Hepatocyte (in vitro differentiated cells): Measurements from ENCODE around the gene VWA5A. TPM values are rescaled to one million over a fixed set of nuclear protein-coding genes. Genes with fewer than 3 reads are reported as not detected.
A peak's percentile ranks its signal among the peaks of the same experiment; 100 is the strongest.

Experiments used
- DNase-seq: peaks from one replicate; pipeline ENCODE4 v3.0.0-alpha.2; 2016; ENCODE audit warnings: low spot score
- H2AFZ ChIP-seq: fragments of 200-600 bp; sonication (generic); 2 replicates; pipeline ENCODE4 v1.6.0; 2016; ENCODE audit warnings: antibody characterized with exemption, mild to moderate bottlenecking
- H3K27ac ChIP-seq: fragments of 200-600 bp; sonication (generic); 2 replicates; pipeline ENCODE4 v1.5.1; 2016; ENCODE audit warnings: mild to moderate bottlenecking
- H3K27me3 ChIP-seq: fragments of 200-600 bp; sonication (generic); 2 replicates; pipeline ENCODE4 v1.6.1; 2016
- H3K36me3 ChIP-seq: fragments of 200-600 bp; sonication (generic); replicated peaks from 2 replicates; pipeline ENCODE4 v1.5.1; 2016; ENCODE audit warnings: low read depth; ENCODE audit not compliant: insufficient read depth
- H3K4me1 ChIP-seq: fragments of 200-600 bp; sonication (generic); 2 replicates; pipeline ENCODE4 v1.5.1; 2016; ENCODE audit warnings: mild to moderate bottlenecking, moderate library complexity; ENCODE audit not compliant: insufficient read depth
- H3K4me2 ChIP-seq: fragments of 200-600 bp; sonication (generic); 2 replicates; pipeline ENCODE4 v1.6.0; 2016
- H3K4me3 ChIP-seq: fragments of 200-600 bp; sonication (generic); 2 replicates; pipeline ENCODE4 v1.5.1; 2016; ENCODE audit warnings: mild to moderate bottlenecking
- H3K79me2 ChIP-seq: fragments of 200-600 bp; sonication (generic); 2 replicates; pipeline ENCODE4 v1.6.0; 2017; ENCODE audit warnings: mild to moderate bottlenecking
- H3K9me2 ChIP-seq: fragments of 200-600 bp; sonication (generic); replicated peaks from 2 replicates; pipeline ENCODE4 v1.6.0; 2017; ENCODE audit warnings: mild to moderate bottlenecking; ENCODE audit not compliant: insufficient read depth
- H3K9me3 ChIP-seq: fragments of 200-600 bp; sonication (generic); 2 replicates; pipeline ENCODE4 v1.5.1; 2016; ENCODE audit warnings: low read depth, mild to moderate bottlenecking
- H4K20me1 ChIP-seq: fragments of 200-600 bp; sonication (generic); 2 replicates; pipeline ENCODE4 v1.6.0; 2016; ENCODE audit warnings: mild to moderate bottlenecking; ENCODE audit not compliant: insufficient read depth, poor library complexity, severe bottlenecking
- CTCF ChIP-seq: fragments of 200-600 bp; sonication (generic); IDR thresholded peaks from 2 replicates; pipeline ENCODE4 v1.5.1; 2016; ENCODE audit warnings: antibody characterized with exemption, mild to moderate bottlenecking; ENCODE audit not compliant: poor library complexity
- EZH2 ChIP-seq: fragments of 200-600 bp; sonication (generic); IDR thresholded peaks from 2 replicates; pipeline ENCODE4 v1.6.1; 2016; ENCODE audit warnings: antibody characterized with exemption, mild to moderate bottlenecking, borderline replicate concordance
- EZH2phosphoT487 ChIP-seq: fragments of 200-600 bp; sonication (generic); IDR thresholded peaks from one replicate; pipeline ENCODE4 v1.6.1; 2018; ENCODE audit warnings: antibody characterized with exemption, mild to moderate bottlenecking, low read depth, moderate library complexity; ENCODE audit not compliant: unreplicated experiment, severe bottlenecking
- WGBS: methylation state at CpG from one replicate; pipeline ENCODE4 v1.1.6; 2016; ENCODE audit warnings: low lambda C conversion rate; ENCODE audit errors: missing lambda C conversion rate; 5-methylcytosine and 5-hydroxymethylcytosine counted together
- polyA plus RNA-seq: library from polyadenylated mRNA; unstranded; fragments of >200 nt; fragmentation: Nextera tagmentation; extraction: Ambion mirVana; gene quantifications from 2 replicates; pipeline ENCODE4 v1.2.1, GENCODE V29; 2016
- total RNA-seq: library from RNA; depleted of rRNA; stranded (reverse); fragments of >200 nt; gene quantifications from 2 replicates; pipeline ENCODE4 v1.2.3, GENCODE V29; 2014

The VWA5A gene
- total and polyA plus RNA-seq, 2 experiments from 2014 or later, result 21.6 to 26.3 TPM

- Histone ChIP-seq H3K4me1 (peaks cover 3% of the 10 kb centered on the region), H3K27me3 (no peaks in the 10 kb centered on the region), H3K27ac (no peak overlapping the region), H4K20me1 (no peaks in the 10 kb centered on the region), H3K9me2 (no peaks in the 10 kb centered on the region), H3K36me3 (no peaks in the 10 kb centered on the region), H2AFZ (no peak overlapping the region), H3K4me2 (no peak overlapping the region), H3K9me3 (no peaks in the 10 kb centered on the region), H3K4me3 (no peak overlapping the region), H3K79me2 (no peaks in the 10 kb centered on the region)
- TF ChIP-seq CTCF, result no peak
- no peak for TF ChIP-seq EZH2
- TF ChIP-seq EZH2phosphoT487, result no peak
- no peak for DNase-seq
- 60% methylated on average over 6 of the region's 6 CpGs for WGBS
These were observed 79.3 kb downstream of the VWA5A start for GRCh38 chr11:124194293-124195188.

GRCh38 chr11:124195189-124195734, 80.0 kb downstream of the VWA5A start:
- H3K36me3 ChIP-seq, result no peaks in the 10 kb centered on the region
- 25% methylated on average over 4 of the region's 4 CpGs for WGBS
- no peak overlapping the region for H2AFZ ChIP-seq
- no peaks in the 10 kb centered on the region for H3K9me2 ChIP-seq
- H4K20me1 ChIP-seq, result no peaks in the 10 kb centered on the region
- no peak overlapping the region for H3K4me2 ChIP-seq
- H3K79me2 ChIP-seq, result no peaks in the 10 kb centered on the region
- H3K27me3 ChIP-seq, result no peaks in the 10 kb centered on the region
- H3K9me3 ChIP-seq, result no peaks in the 10 kb centered on the region
- no peak overlapping the region for H3K4me3 ChIP-seq
- H3K27ac ChIP-seq, result no peak overlapping the region
- TF ChIP-seq EZH2phosphoT487 (no peak), CTCF (peak; percentile 53)
- no peaks in the 10 kb centered on the region for H3K4me1 ChIP-seq
- peak; percentile 74 for DNase-seq

Other genes starting within 250 kb of the VWA5A start
- not detected in 2 replicates for gene TMEM225, start 229.8 kb upstream of the VWA5A start, total RNA-seq
- gene TMEM225, start 229.8 kb upstream of the VWA5A start, polyA plus RNA-seq, result 0.13 TPM in 1 of 2 replicates, not detected in the other
- 0.90 and 1.1 TPM in 2 replicates for gene OR8D4, start 213.3 kb upstream of the VWA5A start, total RNA-seq
- 0.54 TPM in 1 of 2 replicates, not detected in the other for gene OR8D4, start 213.3 kb upstream of the VWA5A start, polyA plus RNA-seq
- gene OR4D5, start 175.8 kb upstream of the VWA5A start, total RNA-seq, result 0.32 and 0.77 TPM in 2 replicates
- not detected in 2 replicates for gene OR4D5, start 175.8 kb upstream of the VWA5A start, polyA plus RNA-seq
- not detected in 2 replicates for gene OR6T1, start 171.6 kb upstream of the VWA5A start, total RNA-seq
- gene OR6T1, start 171.6 kb upstream of the VWA5A start, polyA plus RNA-seq, result not detected in 2 replicates
- not detected in 2 replicates for gene OR10S1, start 137.7 kb upstream of the VWA5A start, total RNA-seq
- gene OR10S1, start 137.7 kb upstream of the VWA5A start, polyA plus RNA-seq, result not detected in 2 replicates
- gene OR10G6, start 120.3 kb upstream of the VWA5A start, total RNA-seq, result not detected in 2 replicates
- gene OR10G6, start 120.3 kb upstream of the VWA5A start, polyA plus RNA-seq, result not detected in 2 replicates
- gene OR10G4, start 102.5 kb upstream of the VWA5A start, total RNA-seq, result 0.17 and 0.64 TPM in 2 replicates
- gene OR10G4, start 102.5 kb upstream of the VWA5A start, polyA plus RNA-seq, result not detected in 2 replicates
- gene OR10G9, start 92.4 kb upstream of the VWA5A start, total RNA-seq, result not detected in 2 replicates
- not detected in 2 replicates for gene OR10G9, start 92.4 kb upstream of the VWA5A start, polyA plus RNA-seq
- 0.16 and 0.47 TPM in 2 replicates for gene OR10G8, start 88.7 kb upstream of the VWA5A start, total RNA-seq
- gene OR10G8, start 88.7 kb upstream of the VWA5A start, polyA plus RNA-seq, result not detected in 2 replicates
- gene OR10G7, start 74.1 kb upstream of the VWA5A start, total RNA-seq, result not detected in 2 replicates
- not detected in 2 replicates for gene OR10G7, start 74.1 kb upstream of the VWA5A start, polyA plus RNA-seq
- gene OR10D3, start 67.9 kb downstream of the VWA5A start, total RNA-seq, result 0.03 TPM in 1 of 2 replicates, not detected in the other
- gene OR10D3, start 67.9 kb downstream of the VWA5A start, polyA plus RNA-seq, result not detected in 2 replicates
- not detected in 2 replicates for gene OR8G1, start 125.6 kb downstream of the VWA5A start, total RNA-seq
- not detected in 2 replicates for gene OR8G1, start 125.6 kb downstream of the VWA5A start, polyA plus RNA-seq
- gene OR8G5, start 140.9 kb downstream of the VWA5A start, total RNA-seq, result not detected in 2 replicates
- not detected in 2 replicates for gene OR8G5, start 140.9 kb downstream of the VWA5A start, polyA plus RNA-seq
- not detected in 2 replicates for gene OR8D1, start 198.5 kb downstream of the VWA5A start, total RNA-seq
- gene OR8D1, start 198.5 kb downstream of the VWA5A start, polyA plus RNA-seq, result not detected in 2 replicates
- not detected in 2 replicates for gene OR8D2, start 204.7 kb downstream of the VWA5A start, total RNA-seq
- gene OR8D2, start 204.7 kb downstream of the VWA5A start, polyA plus RNA-seq, result not detected in 2 replicates